HFFc6 (cell line): ENCODE results near the gene NARS2. TPM values are rescaled to one million over a fixed set of nuclear protein-coding genes. Genes with fewer than 3 reads are reported as not detected.

Experiments used
- DNase-seq: peaks from one replicate; pipeline ENCODE4 v3.0.0-alpha.2; 2018
- H3K27ac Mint-ChIP-seq: 2 replicates; pipeline ENCODE4 v1.8.0; 2020; ENCODE audit warnings: mild to moderate bottlenecking, mixed read lengths
- H3K27me3 Mint-ChIP-seq: 2 replicates; pipeline ENCODE4 v1.8.0; 2021; ENCODE audit warnings: mild to moderate bottlenecking, moderate library complexity, mixed read lengths; ENCODE audit not compliant: insufficient read depth
- H3K36me3 Mint-ChIP-seq: 2 replicates; pipeline ENCODE4 v1.8.0; 2021; ENCODE audit warnings: low read depth, mixed read lengths
- H3K4me1 Mint-ChIP-seq: 2 replicates; pipeline ENCODE4 v1.8.0; 2020; ENCODE audit warnings: low read depth, mixed read lengths
- H3K4me3 Mint-ChIP-seq: 2 replicates; pipeline ENCODE4 v1.8.0; 2020; ENCODE audit warnings: mild to moderate bottlenecking, moderate library complexity, mixed read lengths
- H3K9me3 Mint-ChIP-seq: 2 replicates; pipeline ENCODE4 v1.8.0; 2020; ENCODE audit warnings: mild to moderate bottlenecking, mixed read lengths
- total RNA-seq, 6 experiments: library from RNA; stranded (reverse); fragmentation: NEBNext Ultra II Directional; extraction: Animal tissue kit (Norgen Biotek cat#: 25700); gene quantifications; 2 replicates in 1 of 6; 3 replicates in 5 of 6; pipeline ENCODE4 v1.2.3, GENCODE V29; 2021
- TF ChIP-seq, protein P1 (sequence below): fragments of 200-600 bp; sonication (generic); IDR thresholded peaks from 2 replicates; pipeline ENCODE4 v1.5.0; 2021; ENCODE audit warnings: antibody characterized with exemption, mild to moderate bottlenecking

NARS2 gene
- total RNA-seq, 6 experiments from 2014 or later: 8.7 to 11.6 (median 10.3) TPM

- H3K4me1 Mint-ChIP-seq: no peaks in the 10 kb centered on the region
- peaks cover under 1% of the 10 kb centered on the region; the same call in 1 of the 2 replicates for H3K27me3 Mint-ChIP-seq
- no peak overlapping the region for H3K27ac Mint-ChIP-seq
- no peak overlapping the region for H3K4me3 Mint-ChIP-seq
- no peak for DNase-seq
- TF ChIP-seq, protein P1, sequence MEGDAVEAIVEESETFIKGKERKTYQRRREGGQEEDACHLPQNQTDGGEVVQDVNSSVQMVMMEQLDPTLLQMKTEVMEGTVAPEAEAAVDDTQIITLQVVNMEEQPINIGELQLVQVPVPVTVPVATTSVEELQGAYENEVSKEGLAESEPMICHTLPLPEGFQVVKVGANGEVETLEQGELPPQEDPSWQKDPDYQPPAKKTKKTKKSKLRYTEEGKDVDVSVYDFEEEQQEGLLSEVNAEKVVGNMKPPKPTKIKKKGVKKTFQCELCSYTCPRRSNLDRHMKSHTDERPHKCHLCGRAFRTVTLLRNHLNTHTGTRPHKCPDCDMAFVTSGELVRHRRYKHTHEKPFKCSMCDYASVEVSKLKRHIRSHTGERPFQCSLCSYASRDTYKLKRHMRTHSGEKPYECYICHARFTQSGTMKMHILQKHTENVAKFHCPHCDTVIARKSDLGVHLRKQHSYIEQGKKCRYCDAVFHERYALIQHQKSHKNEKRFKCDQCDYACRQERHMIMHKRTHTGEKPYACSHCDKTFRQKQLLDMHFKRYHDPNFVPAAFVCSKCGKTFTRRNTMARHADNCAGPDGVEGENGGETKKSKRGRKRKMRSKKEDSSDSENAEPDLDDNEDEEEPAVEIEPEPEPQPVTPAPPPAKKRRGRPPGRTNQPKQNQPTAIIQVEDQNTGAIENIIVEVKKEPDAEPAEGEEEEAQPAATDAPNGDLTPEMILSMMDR: no peak
- H3K36me3 Mint-ChIP-seq: no peaks in the 10 kb centered on the region; the same call in 1 of the 2 replicates
- H3K9me3 Mint-ChIP-seq: no peaks in the 10 kb centered on the region
These were observed 81.2 kb downstream of the NARS2 start for GRCh38 chr11:78493413-78493975.

DNA sequence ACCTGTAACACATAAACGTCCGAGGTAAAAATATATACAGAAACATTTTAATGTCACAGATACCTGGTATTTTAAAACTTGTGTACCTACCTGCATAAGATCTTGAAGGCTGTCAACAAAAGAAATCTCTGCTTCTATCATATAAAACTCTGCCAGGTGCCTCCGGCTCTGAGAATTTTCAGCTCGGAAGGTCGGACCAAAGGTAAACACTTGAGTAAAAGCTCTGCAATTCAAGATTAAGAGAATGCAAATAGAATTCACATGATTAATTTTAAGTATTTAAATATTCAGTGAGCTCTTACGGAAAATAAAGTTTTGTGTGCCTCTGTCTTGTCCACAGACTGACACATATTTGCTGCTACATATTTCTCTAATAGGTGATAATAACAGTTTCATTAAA is 81.7 kb downstream of the NARS2 start:
- no peaks in the 10 kb centered on the region; the same call in 1 of the 2 replicates for H3K36me3 Mint-ChIP-seq
- H3K4me3 Mint-ChIP-seq: no peak overlapping the region
- H3K27ac Mint-ChIP-seq: no peak overlapping the region
- no peaks in the 10 kb centered on the region for H3K4me1 Mint-ChIP-seq
- TF ChIP-seq, protein P1: no peak
- no peak for DNase-seq
- H3K27me3 Mint-ChIP-seq: peaks cover 2% of the 10 kb centered on the region; the same call in 1 of the 2 replicates
- H3K9me3 Mint-ChIP-seq: no peaks in the 10 kb centered on the region

- TF ChIP-seq, protein P1: no peak
- Mint-ChIP-seq H3K4me3 (no peak overlapping the region), H3K27ac (no peak overlapping the region), H3K27me3 (peaks cover 2% of the 10 kb centered on the region), H3K9me3 (no peaks in the 10 kb centered on the region), H3K36me3 (peaks cover 2% of the 10 kb centered on the region), H3K4me1 (peaks cover 5% of the 10 kb centered on the region; the same call in 1 of the 2 replicates)
- no peak for DNase-seq
These were observed 85.5 kb downstream of the NARS2 start for GRCh38 chr11:78489184-78489583.

GRCh38 chr11:78478536-78478935 is 96.1 kb downstream of the NARS2 start:
- TF ChIP-seq, protein P1: no peak
- H3K27me3 Mint-ChIP-seq: no peaks in the 10 kb centered on the region
- peaks cover 16% of the 10 kb centered on the region; the same call in 1 of the 2 replicates for H3K36me3 Mint-ChIP-seq
- no peak overlapping the region for H3K4me3 Mint-ChIP-seq
- no peak for DNase-seq
- H3K4me1 Mint-ChIP-seq: no peaks in the 10 kb centered on the region
- H3K27ac Mint-ChIP-seq: no peak overlapping the region
- no peaks in the 10 kb centered on the region for H3K9me3 Mint-ChIP-seq

DNA sequence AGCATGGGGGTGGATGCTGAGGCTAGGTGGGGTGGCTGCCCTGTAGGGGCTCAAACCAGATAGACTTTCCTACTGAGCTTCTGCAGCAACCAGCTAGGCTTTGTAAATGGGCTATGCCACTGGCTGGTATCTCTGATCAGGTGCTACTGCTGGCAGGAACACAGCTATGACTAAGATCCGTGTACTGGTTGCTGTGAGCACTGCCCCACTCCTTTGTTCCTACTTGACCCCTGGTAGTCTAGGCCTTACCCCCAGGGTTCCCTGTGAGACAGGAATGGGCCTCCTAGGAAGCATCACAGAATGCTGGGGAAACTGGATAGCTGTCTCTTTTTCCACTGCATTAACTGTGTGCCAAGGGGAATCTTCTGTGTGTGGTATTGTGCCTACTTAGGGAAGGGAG is 98.6 kb downstream of the NARS2 start:
- no peaks in the 10 kb centered on the region for H3K27me3 Mint-ChIP-seq
- H3K4me1 Mint-ChIP-seq: no peaks in the 10 kb centered on the region
- H3K27ac Mint-ChIP-seq: no peak overlapping the region
- peaks cover 22% of the 10 kb centered on the region for H3K36me3 Mint-ChIP-seq
- DNase-seq: no peak
- no peaks in the 10 kb centered on the region for H3K9me3 Mint-ChIP-seq
- TF ChIP-seq, protein P1: no peak
- no peak overlapping the region for H3K4me3 Mint-ChIP-seq
